Loucy (cell line): ENCODE results near the gene ATP5ME.

ENCODE experiments used
- EZH2phosphoT487 ChIP-seq: fragments of 200-600 bp; IDR thresholded peaks from 2 replicates; pipeline ENCODE4 v1.6.1; 2018; ENCODE audit warnings: antibody characterized with exemption, mild to moderate bottlenecking, moderate library complexity, borderline replicate concordance
- TF ChIP-seq, protein P1 (sequence below): fragments of 200-600 bp; sonication (generic); conservative IDR thresholded peaks from 2 replicates; pipeline ENCODE4 v1.5.1; 2014; ENCODE audit warnings: mild to moderate bottlenecking, antibody characterized with exemption, low read length

GRCh38 chr4:628311-628741 is 45.8 kb downstream of the ATP5ME start:
- TF ChIP-seq, protein P1, sequence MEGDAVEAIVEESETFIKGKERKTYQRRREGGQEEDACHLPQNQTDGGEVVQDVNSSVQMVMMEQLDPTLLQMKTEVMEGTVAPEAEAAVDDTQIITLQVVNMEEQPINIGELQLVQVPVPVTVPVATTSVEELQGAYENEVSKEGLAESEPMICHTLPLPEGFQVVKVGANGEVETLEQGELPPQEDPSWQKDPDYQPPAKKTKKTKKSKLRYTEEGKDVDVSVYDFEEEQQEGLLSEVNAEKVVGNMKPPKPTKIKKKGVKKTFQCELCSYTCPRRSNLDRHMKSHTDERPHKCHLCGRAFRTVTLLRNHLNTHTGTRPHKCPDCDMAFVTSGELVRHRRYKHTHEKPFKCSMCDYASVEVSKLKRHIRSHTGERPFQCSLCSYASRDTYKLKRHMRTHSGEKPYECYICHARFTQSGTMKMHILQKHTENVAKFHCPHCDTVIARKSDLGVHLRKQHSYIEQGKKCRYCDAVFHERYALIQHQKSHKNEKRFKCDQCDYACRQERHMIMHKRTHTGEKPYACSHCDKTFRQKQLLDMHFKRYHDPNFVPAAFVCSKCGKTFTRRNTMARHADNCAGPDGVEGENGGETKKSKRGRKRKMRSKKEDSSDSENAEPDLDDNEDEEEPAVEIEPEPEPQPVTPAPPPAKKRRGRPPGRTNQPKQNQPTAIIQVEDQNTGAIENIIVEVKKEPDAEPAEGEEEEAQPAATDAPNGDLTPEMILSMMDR: no peak
- no peak for TF ChIP-seq EZH2phosphoT487
